Activated naive CD8-positive, alpha-beta T cell (primary cell): ENCODE data around the gene SPRY2.

Experiments
- H3K27ac Mint-ChIP-seq: one replicate; pipeline ENCODE4 v1.8.0; 2021; ENCODE audit warnings: mixed read lengths
- H3K27me3 Mint-ChIP-seq: one replicate; pipeline ENCODE4 v1.8.0; 2021; ENCODE audit warnings: mixed read lengths
- H3K36me3 Mint-ChIP-seq: one replicate; pipeline ENCODE4 v1.8.0; 2021; ENCODE audit warnings: mixed read lengths
- H3K4me1 Mint-ChIP-seq: one replicate; pipeline ENCODE4 v1.8.0; 2021; ENCODE audit warnings: low read depth, mixed read lengths
- H3K4me3 Mint-ChIP-seq: one replicate; pipeline ENCODE4 v1.8.0; 2021; ENCODE audit warnings: mild to moderate bottlenecking, mixed read lengths
- H3K9me3 Mint-ChIP-seq: one replicate; pipeline ENCODE4 v1.8.0; 2021; ENCODE audit warnings: low read depth, mixed read lengths

Gene SPRY2

GRCh38 chr13:80312012-80312704, 28.8 kb downstream of the SPRY2 start:
- Mint-ChIP-seq H3K4me3 (no peak overlapping the region), H3K27ac (no peak overlapping the region), H3K9me3 (no peaks in the 10 kb centered on the region), H3K27me3 (no peaks in the 10 kb centered on the region), H3K36me3 (no peaks in the 10 kb centered on the region), H3K4me1 (no peaks in the 10 kb centered on the region)

GRCh38 chr13:80309926-80310325, 31.0 kb downstream of the SPRY2 start:
- H3K36me3 Mint-ChIP-seq = no peaks in the 10 kb centered on the region
- peaks cover under 1% of the 10 kb centered on the region for H3K27me3 Mint-ChIP-seq
- H3K9me3 Mint-ChIP-seq = no peaks in the 10 kb centered on the region
- H3K4me1 Mint-ChIP-seq = no peaks in the 10 kb centered on the region
- H3K27ac Mint-ChIP-seq = no peak overlapping the region
- H3K4me3 Mint-ChIP-seq = no peak overlapping the region

- no peak overlapping the region for H3K27ac Mint-ChIP-seq
- no peaks in the 10 kb centered on the region for H3K9me3 Mint-ChIP-seq
- no peaks in the 10 kb centered on the region for H3K4me1 Mint-ChIP-seq
- H3K36me3 Mint-ChIP-seq = no peaks in the 10 kb centered on the region
- no peak overlapping the region for H3K4me3 Mint-ChIP-seq
- peaks cover 2% of the 10 kb centered on the region for H3K27me3 Mint-ChIP-seq
These were observed 33.4 kb downstream of the SPRY2 start for GRCh38 chr13:80307401-80307987.

GRCh38 chr13:80306337-80306972, 34.5 kb downstream of the SPRY2 start:
- Mint-ChIP-seq H3K27me3 (peaks cover 2% of the 10 kb centered on the region), H3K36me3 (no peaks in the 10 kb centered on the region), H3K9me3 (no peaks in the 10 kb centered on the region), H3K4me3 (no peak overlapping the region), H3K4me1 (no peaks in the 10 kb centered on the region), H3K27ac (no peak overlapping the region)

- no peaks in the 10 kb centered on the region for H3K4me1 Mint-ChIP-seq
These were observed 35.2 kb downstream of the SPRY2 start for GRCh38 chr13:80305737-80306136.

GRCh38 chr13:80303225-80303811, 37.6 kb downstream of the SPRY2 start:
- Mint-ChIP-seq H3K27me3 (peaks cover 2% of the 10 kb centered on the region), H3K27ac (no peak overlapping the region), H3K4me1 (no peaks in the 10 kb centered on the region), H3K9me3 (no peaks in the 10 kb centered on the region), H3K36me3 (no peaks in the 10 kb centered on the region), H3K4me3 (no peak overlapping the region)

More at GRCh38 chr13:80305737-80306136, 35.2 kb downstream of the SPRY2 start:
- no peak overlapping the region for H3K27ac Mint-ChIP-seq
- no peak overlapping the region for H3K4me3 Mint-ChIP-seq
- no peaks in the 10 kb centered on the region for H3K9me3 Mint-ChIP-seq
- no peaks in the 10 kb centered on the region for H3K36me3 Mint-ChIP-seq
- H3K27me3 Mint-ChIP-seq = peaks cover 2% of the 10 kb centered on the region

- H3K4me1 Mint-ChIP-seq = no peaks in the 10 kb centered on the region
- no peaks in the 10 kb centered on the region for H3K9me3 Mint-ChIP-seq
- no peak overlapping the region for H3K4me3 Mint-ChIP-seq
- no peaks in the 10 kb centered on the region for H3K36me3 Mint-ChIP-seq
- H3K27me3 Mint-ChIP-seq = no peaks in the 10 kb centered on the region
- no peak overlapping the region for H3K27ac Mint-ChIP-seq
These were observed 41.9 kb downstream of the SPRY2 start for GRCh38 chr13:80299046-80299445.

GRCh38 chr13:80297503-80297902, 43.4 kb downstream of the SPRY2 start:
- H3K27ac Mint-ChIP-seq = no peak overlapping the region
- no peaks in the 10 kb centered on the region for H3K27me3 Mint-ChIP-seq
- no peaks in the 10 kb centered on the region for H3K9me3 Mint-ChIP-seq
- H3K4me3 Mint-ChIP-seq = no peak overlapping the region
- H3K4me1 Mint-ChIP-seq = no peaks in the 10 kb centered on the region
- H3K36me3 Mint-ChIP-seq = no peaks in the 10 kb centered on the region

GRCh38 chr13:80297094-80297493, 43.8 kb downstream of the SPRY2 start:
- H3K4me1 Mint-ChIP-seq = no peaks in the 10 kb centered on the region
- no peaks in the 10 kb centered on the region for H3K27me3 Mint-ChIP-seq
- H3K9me3 Mint-ChIP-seq = no peaks in the 10 kb centered on the region
- no peak overlapping the region for H3K27ac Mint-ChIP-seq
- no peaks in the 10 kb centered on the region for H3K36me3 Mint-ChIP-seq
- H3K4me3 Mint-ChIP-seq = no peak overlapping the region

- Mint-ChIP-seq H3K4me1 (no peaks in the 10 kb centered on the region), H3K27me3 (no peaks in the 10 kb centered on the region), H3K36me3 (no peaks in the 10 kb centered on the region), H3K4me3 (no peak overlapping the region), H3K27ac (no peak overlapping the region), H3K9me3 (no peaks in the 10 kb centered on the region)
These were observed 44.3 kb downstream of the SPRY2 start for GRCh38 chr13:80296638-80297037.

GRCh38 chr13:80290591-80290990, 50.3 kb downstream of the SPRY2 start:
- Mint-ChIP-seq H3K4me3 (no peak overlapping the region), H3K9me3 (no peaks in the 10 kb centered on the region), H3K27ac (no peak overlapping the region), H3K27me3 (no peaks in the 10 kb centered on the region), H3K4me1 (no peaks in the 10 kb centered on the region), H3K36me3 (no peaks in the 10 kb centered on the region)
